ENCODE measurements around the gene KCNF1.

Gene KCNF1

GRCh38 chr2:10885094-10885860 is 26.5 kb upstream of the KCNF1 start:
- no peak for DNase-seq (ENCODE audit: low read depth)
- no peak for TF ChIP-seq CTCF (conservative IDR thresholded peaks at IDR 0.05; ENCODE audit: low read depth, low read length)
- H3K4me3 ChIP-seq (ENCODE audit: low read length) = no peak overlapping the region

- no peak for TF ChIP-seq CTCF (conservative IDR thresholded peaks at IDR 0.05; ENCODE audit: low read depth, low read length)
- DNase-seq (ENCODE audit: low read depth) = no peak
- H3K4me3 ChIP-seq (ENCODE audit: low read length) = no peak overlapping the region
Measured at GRCh38 chr2:10887476-10887875, 24.3 kb upstream of the KCNF1 start.

- no peak for DNase-seq (ENCODE audit: low read depth)
- TF ChIP-seq CTCF (conservative IDR thresholded peaks at IDR 0.05; ENCODE audit: low read depth, low read length) = no peak
- no peak overlapping the region for H3K4me3 ChIP-seq (ENCODE audit: low read length)
Measured at GRCh38 chr2:10889651-10890215, 22.0 kb upstream of the KCNF1 start.

GRCh38 chr2:10890706-10891270 is 20.9 kb upstream of the KCNF1 start:
- DNase-seq (ENCODE audit: low read depth) = no peak
- no peak for TF ChIP-seq CTCF (conservative IDR thresholded peaks at IDR 0.05; ENCODE audit: low read depth, low read length)
- H3K4me3 ChIP-seq (ENCODE audit: low read length) = no peak overlapping the region

- no peak overlapping the region for H3K4me3 ChIP-seq (ENCODE audit: low read length)
- DNase-seq (ENCODE audit: low read depth) = no peak
- TF ChIP-seq CTCF (conservative IDR thresholded peaks at IDR 0.05; ENCODE audit: low read depth, low read length) = no peak
Measured at GRCh38 chr2:10891390-10891789, 20.3 kb upstream of the KCNF1 start.

GRCh38 chr2:10891848-10892247 is 19.9 kb upstream of the KCNF1 start:
- DNase-seq (ENCODE audit: low read depth) = no peak
- no peak for TF ChIP-seq CTCF (conservative IDR thresholded peaks at IDR 0.05; ENCODE audit: low read depth, low read length)
- no peak overlapping the region for H3K4me3 ChIP-seq (ENCODE audit: low read length)

GRCh38 chr2:10892316-10892715 is 19.4 kb upstream of the KCNF1 start:
- TF ChIP-seq CTCF (conservative IDR thresholded peaks at IDR 0.05; ENCODE audit: low read depth, low read length) = no peak
- no peak overlapping the region for H3K4me3 ChIP-seq (ENCODE audit: low read length)
- no peak for DNase-seq (ENCODE audit: low read depth)

All from retinal pigment epithelial cell (primary cell).